Immature natural killer cell (primary cell): ENCODE data around the gene SUSD3. TPM values are rescaled to one million over a fixed set of nuclear protein-coding genes. Genes with fewer than 3 reads are reported as not detected.

Source experiments
- DNase-seq, 3 donors: peaks; one replicate each; pipeline ENCODE4 v3.0.0; 2022; ENCODE audit warnings: mixed read lengths in 1 of 3
- H3K27ac Mint-ChIP-seq, 6 donors: one replicate each; pipeline ENCODE4 v1.8.0; 2020; ENCODE audit warnings: mixed read lengths in 6 of 6, mild to moderate bottlenecking in 5 of 6, inconsistent platforms in 4 of 6, moderate library complexity in 3 of 6
- H3K27me3 Mint-ChIP-seq, 3 donors: one replicate each; pipeline ENCODE4 v1.8.0; 2020 to 2021; ENCODE audit warnings: low read depth in 3 of 3, mild to moderate bottlenecking in 3 of 3, mixed read lengths in 3 of 3, moderate library complexity in 3 of 3, inconsistent platforms in 1 of 3
- H3K36me3 Mint-ChIP-seq, 3 donors: one replicate each; pipeline ENCODE4 v1.8.0; 2020; ENCODE audit warnings: mixed read lengths in 3 of 3, inconsistent platforms in 2 of 3, mild to moderate bottlenecking in 2 of 3
- H3K4me1 Mint-ChIP-seq, 2 donors: one replicate each; pipeline ENCODE4 v1.8.0; 2020; ENCODE audit warnings: inconsistent platforms in 2 of 2, mild to moderate bottlenecking in 2 of 2, mixed read lengths in 2 of 2, moderate library complexity in 1 of 2
- H3K4me3 Mint-ChIP-seq, 5 donors: one replicate each; pipeline ENCODE4 v1.8.0; 2020; ENCODE audit warnings: mild to moderate bottlenecking in 5 of 5, mixed read lengths in 5 of 5, inconsistent platforms in 3 of 5, moderate library complexity in 3 of 5
- H3K9me3 Mint-ChIP-seq, 6 donors: one replicate each; pipeline ENCODE4 v1.8.0; 2020; ENCODE audit warnings: mild to moderate bottlenecking in 6 of 6, mixed read lengths in 6 of 6, inconsistent platforms in 4 of 6, moderate library complexity in 3 of 6
- polyA plus RNA-seq, 3 donors: library from polyadenylated mRNA; unstranded; fragments of 300-500 nt; fragmentation: Illumina TruSeq; gene quantifications; one replicate each; pipeline ENCODE4 v1.2.3, GENCODE V29; 2021

SUSD3 gene
- polyA plus RNA-seq, 3 donors from 2014 or later: 3.5 to 5.2 TPM; not detected in 1

GRCh38 chr9:93119953-93120845 lies 61.7 kb downstream of the SUSD3 start:
- Mint-ChIP-seq H3K27ac (peak overlapping the region; percentile 67 to 95 (median 90)), H3K36me3 (peaks cover 0 to 5% (median 0%) of the 10 kb centered on the region in 3 donors), H3K27me3 (peaks cover 0 to 7% (median 2%) of the 10 kb centered on the region in 3 donors), H3K9me3 (no peaks in the 10 kb centered on the region), H3K4me1 (peaks cover 42 to 44% of the 10 kb centered on the region in 2 donors), H3K4me3 (peak overlapping the region; percentile 54 to 79 (median 72))
- DNase-seq: peak; percentile 76 to 79 (median 78)

- peak overlapping the region in 1 of 5 donors; percentile 8 for H3K4me3 Mint-ChIP-seq
- H3K27ac Mint-ChIP-seq: no peak overlapping the region
- H3K36me3 Mint-ChIP-seq: peaks cover 0 to 5% (median under 1%) of the 10 kb centered on the region in 3 donors
- H3K27me3 Mint-ChIP-seq: peaks cover under 1 to 7% (median 5%) of the 10 kb centered on the region in 3 donors
- no peak for DNase-seq
- peaks cover 47 to 50% of the 10 kb centered on the region in 2 donors for H3K4me1 Mint-ChIP-seq
- no peaks in the 10 kb centered on the region for H3K9me3 Mint-ChIP-seq
These were observed 62.4 kb downstream of the SUSD3 start for GRCh38 chr9:93120846-93121315.

- Mint-ChIP-seq H3K4me1 (peaks cover 53 to 54% of the 10 kb centered on the region in 2 donors), H3K9me3 (no peaks in the 10 kb centered on the region), H3K4me3 (no peak overlapping the region), H3K27me3 (peaks cover 3 to 8% (median 6%) of the 10 kb centered on the region in 3 donors), H3K36me3 (peaks cover 0 to 5% (median 4%) of the 10 kb centered on the region in 3 donors), H3K27ac (no peak overlapping the region)
- DNase-seq: no peak
These were observed 63.1 kb downstream of the SUSD3 start for GRCh38 chr9:93121316-93122241.

GRCh38 chr9:93122721-93123221 lies 64.3 kb downstream of the SUSD3 start:
- H3K4me3 Mint-ChIP-seq: no peak overlapping the region
- no peaks in the 10 kb centered on the region for H3K9me3 Mint-ChIP-seq
- H3K27me3 Mint-ChIP-seq: peaks cover 3 to 10% (median 6%) of the 10 kb centered on the region in 3 donors
- H3K4me1 Mint-ChIP-seq: peaks cover 61 to 62% of the 10 kb centered on the region in 2 donors
- H3K36me3 Mint-ChIP-seq: peaks cover 0 to 5% (median 4%) of the 10 kb centered on the region in 3 donors
- peak overlapping the region in 1 of 6 donors; percentile 49 for H3K27ac Mint-ChIP-seq
- DNase-seq: no peak

GRCh38 chr9:93123561-93124283 lies 65.2 kb downstream of the SUSD3 start:
- H3K36me3 Mint-ChIP-seq: peaks cover 0 to 4% (median 0%) of the 10 kb centered on the region in 3 donors
- peak in 1 of 3 donors; percentile 18 for DNase-seq
- peak overlapping the region; percentile 60 to 92 (median 80) for H3K27ac Mint-ChIP-seq
- peaks cover 55 to 56% of the 10 kb centered on the region in 2 donors for H3K4me1 Mint-ChIP-seq
- H3K4me3 Mint-ChIP-seq: peak overlapping the region in 4 of 5 donors; percentile 14 to 57 (median 28)
- H3K27me3 Mint-ChIP-seq: peaks cover 3 to 10% (median 6%) of the 10 kb centered on the region in 3 donors
- no peaks in the 10 kb centered on the region for H3K9me3 Mint-ChIP-seq

GRCh38 chr9:93124793-93125192 lies 66.3 kb downstream of the SUSD3 start:
- H3K36me3 Mint-ChIP-seq: peaks cover 0 to 4% (median 0%) of the 10 kb centered on the region in 3 donors
- peak overlapping the region; percentile 60 to 92 (median 80) for H3K27ac Mint-ChIP-seq
- H3K4me1 Mint-ChIP-seq: peaks cover 44 to 47% of the 10 kb centered on the region in 2 donors
- H3K4me3 Mint-ChIP-seq: peak overlapping the region in 4 of 5 donors; percentile 9 to 38 (median 26)
- H3K27me3 Mint-ChIP-seq: peaks cover 3 to 6% (median 6%) of the 10 kb centered on the region in 3 donors
- no peak for DNase-seq
- H3K9me3 Mint-ChIP-seq: no peaks in the 10 kb centered on the region

- H3K36me3 Mint-ChIP-seq: peaks cover 0 to 4% (median 0%) of the 10 kb centered on the region in 3 donors
- no peak for DNase-seq
These were observed 66.9 kb downstream of the SUSD3 start for GRCh38 chr9:93125331-93125894.

GRCh38 chr9:93126151-93126781 lies 67.8 kb downstream of the SUSD3 start:
- H3K9me3 Mint-ChIP-seq: no peaks in the 10 kb centered on the region

More at GRCh38 chr9:93125331-93125894, 66.9 kb downstream of the SUSD3 start:
- peaks cover 3 to 6% (median 5%) of the 10 kb centered on the region in 3 donors for H3K27me3 Mint-ChIP-seq
- peak overlapping the region; percentile 91 to 99 (median 94) for H3K27ac Mint-ChIP-seq
- no peaks in the 10 kb centered on the region for H3K9me3 Mint-ChIP-seq
- H3K4me1 Mint-ChIP-seq: peaks cover 38 to 42% of the 10 kb centered on the region in 2 donors
- H3K4me3 Mint-ChIP-seq: peak overlapping the region; percentile 6 to 90 (median 84)

GRCh38 chr9:93126825-93127368 lies 68.4 kb downstream of the SUSD3 start:
- DNase-seq: no peak

More at GRCh38 chr9:93126151-93126781, 67.8 kb downstream of the SUSD3 start:
- peaks cover 3 to 4% (median 4%) of the 10 kb centered on the region in 3 donors for H3K27me3 Mint-ChIP-seq
- H3K4me3 Mint-ChIP-seq: peak overlapping the region; percentile 79 to 90 (median 84)
- H3K36me3 Mint-ChIP-seq: peaks cover 0 to 4% (median 0%) of the 10 kb centered on the region in 3 donors
- peaks cover 37 to 44% of the 10 kb centered on the region in 2 donors for H3K4me1 Mint-ChIP-seq
- peak overlapping the region; percentile 91 to 99 (median 94) for H3K27ac Mint-ChIP-seq
- DNase-seq: peak; percentile 40 to 52 (median 46)

GRCh38 chr9:93127395-93127911 lies 69.0 kb downstream of the SUSD3 start:
- Mint-ChIP-seq H3K4me3 (peak overlapping the region in 2 of 5 donors; percentile 0 to 29), H3K9me3 (no peaks in the 10 kb centered on the region), H3K27me3 (peaks cover 4 to 6% (median 4%) of the 10 kb centered on the region in 3 donors), H3K36me3 (peaks cover 0 to 4% (median 0%) of the 10 kb centered on the region in 3 donors), H3K27ac (peak overlapping the region; percentile 16 to 93 (median 46)), H3K4me1 (peaks cover 46 to 54% of the 10 kb centered on the region in 2 donors)
- DNase-seq: no peak

More at GRCh38 chr9:93126825-93127368, 68.4 kb downstream of the SUSD3 start:
- Mint-ChIP-seq H3K27ac (peak overlapping the region; percentile 40 to 96 (median 54)), H3K27me3 (peaks cover 3 to 4% (median 4%) of the 10 kb centered on the region in 3 donors), H3K9me3 (no peaks in the 10 kb centered on the region), H3K36me3 (peaks cover 0 to 4% (median 0%) of the 10 kb centered on the region in 3 donors), H3K4me3 (peak overlapping the region in 2 of 5 donors; percentile 0 to 29), H3K4me1 (peaks cover 43 to 49% of the 10 kb centered on the region in 2 donors)

GRCh38 chr9:93128011-93128714 lies 69.7 kb downstream of the SUSD3 start:
- H3K36me3 Mint-ChIP-seq: peaks cover 0 to 4% (median 0%) of the 10 kb centered on the region in 3 donors
- peaks cover 6 to 8% (median 7%) of the 10 kb centered on the region in 3 donors for H3K27me3 Mint-ChIP-seq
- H3K27ac Mint-ChIP-seq: peak overlapping the region; percentile 7 to 60 (median 24)
- H3K4me1 Mint-ChIP-seq: peaks cover 53 to 58% of the 10 kb centered on the region in 2 donors
- H3K4me3 Mint-ChIP-seq: peak overlapping the region in 1 of 5 donors; percentile 39
- no peaks in the 10 kb centered on the region for H3K9me3 Mint-ChIP-seq
- DNase-seq: no peak
